Activated CD4-positive, alpha-beta T cell treated with anti-CD3 and anti-CD28 coated beads, Interleukin-2, amount 50 U/mL, for 4 hours (primary cell): Measurements from ENCODE around the gene SLC22A1.
"Not testable (repeated sequence)": the region's sequence is repeated elsewhere in the genome, so short reads cannot be mapped to it uniquely, and the experiment has no call there.

Experiments
- DNase-seq, 2 experiments: peaks; one replicate each; pipeline ENCODE4 v3.0.0-alpha.2; 2020

The SLC22A1 gene

DNA sequence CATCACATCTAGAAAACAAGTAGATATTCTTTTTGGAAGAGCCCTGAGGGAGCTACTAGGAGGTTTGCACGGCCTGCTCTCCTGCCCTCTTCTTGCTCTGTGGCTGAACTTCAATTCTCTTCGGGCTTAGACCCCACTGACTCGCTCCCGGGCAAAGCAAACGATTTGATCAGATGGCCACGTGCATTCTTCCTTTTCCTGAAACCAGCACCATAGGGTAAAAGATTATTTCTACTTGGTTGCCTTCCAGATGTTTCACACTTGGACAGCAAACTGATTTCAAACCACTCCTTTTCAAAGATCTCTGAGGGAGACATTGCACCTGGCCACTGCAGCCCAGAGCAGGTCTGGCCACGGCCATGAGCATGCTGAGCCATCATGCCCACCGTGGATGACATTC lies at the start of gene SLC22A1:
TSS of gene SLC22A1 (plus strand) at position 258 of the 400 bp plus-strand sequence. CDS start at position 379, 121 bp downstream.
- DNase-seq = no peak

DNA sequence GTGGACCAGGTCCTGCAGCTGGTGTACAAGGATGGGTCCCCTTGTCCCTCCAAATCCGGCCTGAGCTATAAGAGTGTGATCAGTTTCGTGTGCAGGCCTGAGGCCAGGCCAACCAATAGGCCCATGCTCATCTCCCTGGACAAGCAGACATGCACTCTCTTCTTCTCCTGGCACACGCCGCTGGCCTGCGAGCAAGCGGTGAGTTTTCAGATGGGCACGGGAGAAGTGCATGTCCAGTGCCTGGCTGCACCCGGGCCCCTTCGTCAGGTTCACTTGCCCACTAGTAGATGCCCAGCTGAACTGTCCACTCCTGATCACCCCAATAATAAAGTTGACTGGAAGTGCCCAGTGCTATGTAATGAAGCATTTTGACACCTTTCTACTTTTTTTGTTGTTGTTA lies 48.3 kb upstream of the SLC22A1 start:
- DNase-seq = no peak

GRCh38 chr6:160076009-160076408 lies 45.6 kb upstream of the SLC22A1 start:
- DNase-seq = no peak

DNA sequence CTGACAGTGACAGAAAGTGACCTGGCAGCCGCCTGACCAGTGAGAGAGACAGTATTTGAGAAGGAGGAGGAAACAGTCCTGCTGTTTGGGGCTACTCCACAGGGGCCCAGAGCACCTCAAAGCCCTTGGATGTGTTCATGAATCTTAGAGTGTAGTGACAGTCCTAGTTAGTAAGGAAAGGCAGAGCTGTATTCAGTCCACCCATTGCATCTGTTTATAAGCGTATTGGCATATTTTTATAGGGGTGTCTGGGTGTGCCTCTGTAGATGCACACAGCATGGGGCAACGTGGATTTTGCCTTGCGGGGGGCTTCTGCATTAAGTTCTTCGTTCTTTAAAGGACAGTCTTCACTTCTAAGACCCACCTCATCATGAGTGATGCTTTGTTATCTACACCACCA lies 44.6 kb upstream of the SLC22A1 start:
- no peak for DNase-seq

DNA sequence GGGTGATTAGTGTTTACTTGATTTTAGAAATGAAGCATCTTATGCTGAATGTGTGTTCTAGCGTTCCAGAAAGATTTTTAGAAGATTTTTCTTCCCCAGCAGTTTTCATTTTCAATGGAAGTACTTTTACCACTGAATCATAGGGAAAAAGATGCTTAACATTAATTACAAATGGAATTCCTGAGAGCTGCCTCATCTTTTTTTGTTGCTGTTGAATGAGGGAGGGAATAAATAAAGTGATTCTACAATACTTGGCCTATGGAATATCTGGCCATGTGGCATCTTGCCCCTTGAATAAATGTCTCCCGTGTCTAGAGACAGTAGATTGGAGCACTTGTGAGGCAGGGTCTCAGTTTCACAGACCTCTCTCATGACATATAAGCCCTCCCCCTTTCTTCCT lies 44.1 kb upstream of the SLC22A1 start:
- no peak for DNase-seq

- DNase-seq = no peak
Measured at GRCh38 chr6:160078883-160079685, 42.5 kb upstream of the SLC22A1 start.

DNA sequence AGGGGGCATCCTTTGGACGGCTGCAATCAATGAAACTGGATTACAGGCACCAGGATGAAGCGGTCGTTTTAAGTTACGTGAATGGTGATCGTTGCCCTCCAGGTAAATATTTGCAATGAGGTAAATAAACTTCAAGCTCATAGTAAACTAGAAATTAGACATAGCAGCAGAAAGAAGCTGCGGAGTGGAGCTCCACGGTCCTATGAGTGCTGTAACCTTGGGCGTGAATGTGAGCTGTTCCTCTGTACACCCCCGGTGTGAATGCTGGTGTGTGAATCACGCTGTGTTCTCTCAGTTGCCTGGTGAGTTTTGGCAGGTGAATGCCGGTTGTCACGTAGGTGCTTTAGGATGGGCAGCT lies 42.0 kb upstream of the SLC22A1 start:
- DNase-seq = no peak

- DNase-seq = no peak
Measured at GRCh38 chr6:160080097-160080496, 41.5 kb upstream of the SLC22A1 start.

- DNase-seq = no peak
Measured at GRCh38 chr6:160081398-160081797, 40.2 kb upstream of the SLC22A1 start.

- no peak for DNase-seq
Measured at GRCh38 chr6:160082627-160083026, 39.0 kb upstream of the SLC22A1 start.

- DNase-seq = no peak
Measured at GRCh38 chr6:160084198-160084776, 37.3 kb upstream of the SLC22A1 start.

- DNase-seq = no peak
Measured at GRCh38 chr6:160085226-160085625, 36.4 kb upstream of the SLC22A1 start.

DNA sequence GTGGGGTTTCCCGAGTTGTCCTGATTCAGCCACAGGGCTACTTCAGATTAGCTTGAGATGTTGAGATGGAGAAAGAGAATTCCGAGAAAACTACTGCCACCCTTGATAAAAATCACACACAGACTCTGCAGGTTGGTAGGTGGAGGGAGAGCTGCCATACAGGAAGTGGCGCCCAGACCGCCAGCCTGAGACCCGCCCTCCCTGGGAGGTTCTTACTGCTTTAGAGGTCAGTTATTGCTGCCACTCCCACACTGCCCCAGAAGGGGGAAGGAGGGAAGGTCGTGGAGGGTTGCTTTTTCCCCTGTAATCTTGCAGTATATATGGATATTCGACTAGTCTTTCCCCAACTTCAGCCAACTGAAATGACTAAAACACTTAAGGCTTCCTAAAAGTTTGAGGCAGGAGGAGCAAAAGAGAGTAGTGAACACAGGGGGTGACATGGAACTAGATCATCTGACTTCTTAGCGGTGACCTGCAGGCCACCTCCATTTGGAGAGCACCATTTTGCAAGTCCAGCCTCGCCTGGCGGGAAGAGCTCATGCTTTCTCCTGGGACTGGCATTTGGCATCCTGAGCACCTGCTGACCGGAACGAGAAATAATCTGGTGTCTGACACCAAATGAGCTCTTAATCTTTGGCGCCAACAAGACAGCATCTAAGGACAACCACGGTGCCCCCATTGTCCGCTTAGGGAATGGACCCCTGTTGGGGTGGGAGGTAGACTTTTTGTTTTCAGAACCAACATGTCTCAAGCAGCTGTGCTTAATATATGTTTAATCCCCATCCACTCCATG lies 35.7 kb upstream of the SLC22A1 start:
- no peak for DNase-seq

- no peak for DNase-seq
Measured at GRCh38 chr6:160086754-160087153, 34.9 kb upstream of the SLC22A1 start.

GRCh38 chr6:160088069-160088783 lies 33.4 kb upstream of the SLC22A1 start:
- no peak for DNase-seq

DNA sequence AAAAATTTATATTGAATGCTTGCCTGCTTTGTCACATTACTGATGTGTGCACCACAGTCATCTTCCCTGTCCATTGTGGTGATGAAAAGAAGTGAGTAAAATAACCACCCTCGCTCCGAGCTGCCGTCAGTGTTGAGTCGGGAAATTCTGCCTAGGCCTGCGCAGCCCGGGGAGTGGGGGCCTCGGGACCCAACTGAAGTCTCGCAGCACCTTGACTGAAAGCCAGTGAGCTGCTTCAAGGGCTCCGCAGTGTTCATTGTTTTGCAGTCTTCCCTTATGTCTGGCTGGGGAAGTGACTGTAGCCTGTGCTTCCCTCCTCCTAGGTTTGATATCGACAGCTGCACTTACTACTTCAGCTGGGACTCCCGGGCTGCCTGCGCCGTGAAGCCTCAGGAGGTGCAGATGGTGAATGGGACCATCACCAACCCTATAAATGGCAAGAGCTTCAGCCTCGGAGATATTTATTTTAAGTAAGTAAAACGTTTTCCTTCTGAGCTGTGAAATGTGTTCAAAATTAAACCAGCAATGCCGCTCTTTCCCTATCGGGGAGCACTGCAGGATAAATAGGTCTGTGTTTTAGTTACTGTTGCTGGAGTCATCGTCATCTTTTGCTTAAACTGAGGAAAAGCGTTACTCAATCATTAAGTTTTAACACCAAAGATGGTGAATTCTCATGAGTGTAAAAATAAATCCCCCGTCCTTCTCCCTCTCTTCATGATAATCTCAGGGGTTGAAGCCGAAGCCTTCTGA lies 32.7 kb upstream of the SLC22A1 start:
- DNase-seq = no peak

DNA sequence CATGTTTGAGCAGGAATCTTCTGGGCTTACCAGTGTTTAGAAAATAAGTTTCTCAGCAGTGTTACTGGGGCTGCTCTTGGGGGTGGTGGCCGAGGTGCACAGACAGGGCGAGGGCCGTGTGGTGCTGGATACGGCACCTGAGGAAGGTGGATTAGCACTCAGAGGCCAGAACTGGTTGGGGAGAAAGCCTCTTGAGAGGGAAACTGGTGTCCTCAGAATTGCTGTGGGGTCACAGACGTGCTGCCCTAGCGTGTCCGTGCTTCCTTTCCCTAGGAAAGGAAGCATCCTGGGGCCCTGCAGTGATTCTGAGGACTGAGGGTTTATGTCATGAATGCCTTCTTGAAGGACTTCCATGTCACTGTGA lies 32.1 kb upstream of the SLC22A1 start:
- DNase-seq = no peak

DNA sequence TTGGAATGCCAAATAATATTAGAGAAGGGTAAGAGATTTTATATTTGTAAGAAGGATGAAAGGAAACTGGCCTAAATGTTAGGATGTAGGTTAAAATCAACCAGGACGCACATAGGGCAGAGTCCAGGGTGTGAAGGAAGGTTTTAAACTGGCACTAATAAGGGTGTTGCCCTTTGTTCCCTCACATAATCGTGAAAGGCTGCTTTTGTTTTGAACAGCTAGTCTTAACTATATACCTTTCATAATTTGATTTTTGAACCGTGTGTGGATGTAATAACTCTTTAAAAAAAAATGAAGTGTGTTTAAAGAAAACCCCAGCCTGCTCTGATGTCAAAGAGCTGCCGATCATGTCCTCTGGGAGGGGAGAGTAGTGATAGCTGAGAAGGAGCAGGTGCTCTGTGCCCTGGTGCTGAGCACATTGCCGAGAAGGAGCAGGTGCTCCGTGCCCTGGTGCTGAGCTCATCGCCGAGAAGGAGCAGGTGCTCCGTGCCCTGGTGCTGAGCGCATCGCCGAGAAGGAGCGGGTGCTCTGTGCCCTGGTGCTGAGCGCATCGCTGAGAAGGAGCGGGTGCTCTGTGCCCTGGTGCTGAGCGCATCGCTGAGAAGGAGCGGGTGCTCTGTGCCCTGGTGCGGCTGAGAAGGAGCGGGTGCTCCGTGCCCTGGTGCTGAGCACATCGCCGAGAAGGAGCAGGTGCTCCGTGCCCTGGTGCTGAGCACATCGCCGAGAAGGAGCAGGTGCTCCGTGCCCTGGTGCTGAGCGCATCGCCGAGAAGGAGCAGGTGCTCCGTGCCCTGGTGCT lies 31.0 kb upstream of the SLC22A1 start:
- DNase-seq = not testable (repeated sequence)

DNA sequence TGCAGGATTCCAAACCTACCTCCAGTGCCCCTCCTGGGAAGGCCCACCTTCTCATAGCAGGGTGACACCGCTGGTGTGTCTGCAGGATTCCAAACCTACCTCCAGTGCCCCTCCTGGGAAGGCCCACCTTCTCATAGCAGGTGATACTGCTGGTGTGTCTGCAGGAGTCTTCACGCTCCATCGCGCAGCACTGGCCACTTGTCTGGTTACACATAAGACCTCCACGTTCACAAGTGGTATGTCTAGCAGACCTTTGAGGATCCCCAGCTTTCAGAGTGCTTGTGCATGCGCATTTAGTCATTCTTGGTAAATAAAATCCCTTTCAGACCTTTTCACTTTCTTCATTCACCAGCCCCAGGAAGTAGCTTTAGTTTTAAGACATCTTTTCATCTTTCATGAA lies 29.4 kb upstream of the SLC22A1 start:
- DNase-seq = not testable (repeated sequence)

DNA sequence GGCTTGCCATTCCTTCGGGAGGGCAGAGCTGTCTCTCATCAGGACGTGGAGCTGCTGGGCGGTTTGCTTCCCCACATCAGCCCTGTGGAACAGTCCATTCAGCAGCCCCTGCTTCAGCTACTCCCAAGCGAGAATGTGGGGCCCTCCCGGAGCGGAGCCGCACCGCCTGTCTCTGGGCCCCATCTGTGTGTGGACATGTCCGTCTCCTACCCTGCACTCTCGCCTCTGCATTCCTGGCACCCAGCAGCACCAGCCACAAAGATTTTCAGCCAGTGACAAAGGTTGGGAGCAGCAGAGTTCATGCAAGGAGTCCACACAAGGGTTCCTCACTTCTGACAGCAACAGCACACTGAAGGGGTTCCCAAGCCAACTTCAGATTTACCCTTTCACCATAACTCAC lies 29.0 kb upstream of the SLC22A1 start:
- DNase-seq = no peak

- DNase-seq = no peak
Measured at GRCh38 chr6:160093061-160093460, 28.6 kb upstream of the SLC22A1 start.

DNA sequence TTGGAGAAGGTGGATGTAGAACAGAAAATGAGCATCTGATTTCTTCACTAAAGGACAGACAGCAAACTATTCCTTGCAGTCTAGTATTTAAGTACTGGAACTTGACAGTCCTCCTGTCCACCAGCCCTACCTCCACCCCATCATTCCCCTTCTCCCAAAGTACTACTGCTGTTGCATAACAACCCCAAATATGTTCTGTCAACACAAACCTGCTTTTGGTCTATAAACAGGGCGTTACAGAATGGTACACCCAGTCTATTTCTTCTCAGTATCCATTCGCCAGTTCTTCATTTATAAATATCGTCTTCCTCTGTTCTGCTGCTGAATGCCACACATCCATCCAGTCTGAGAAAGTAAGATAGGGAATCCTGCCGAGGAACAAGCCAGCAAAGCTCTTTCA lies 27.7 kb upstream of the SLC22A1 start:
- DNase-seq = no peak
